K562 (cell line): ENCODE data around the gene SHOC1. TPM values are rescaled to one million over a fixed set of nuclear protein-coding genes. Genes with fewer than 3 reads are reported as not detected.

Experiments
- ATAC-seq: fragments of 200-7000 bp; cut with Tn5 transposase; 3 replicates; pipeline ENCODE4 v1.9.1; 2020; ENCODE audit warnings: moderate library complexity
- BruUV-seq: library from RNA; stranded (reverse); fragments of 400-500 nt; replicated peaks from 2 replicates; lab custom pipeline; 2021; lab: Mats Ljungman, UMichigan
- CTCF ChIA-PET: fragments of 300-600 bp; formaldehyde crosslinking; extraction: SDS; loops from one replicate; lab custom pipeline; 2021; ENCODE audit warnings: low intra/inter-chr PET ratio; lab: Yijun Ruan, JAX
- POLR2A ChIA-PET: fragments of 300-600, 350-650 bp; sonication (Branson Sonifier 250); formaldehyde crosslinking; extraction: SDS; loops from one replicate; lab custom pipeline; 2021; ENCODE audit warnings: antibody characterized with exemption, inconsistent platforms; lab: Yijun Ruan, JAX
- DNase-seq, 4 experiments: peaks; one replicate each; pipeline versions ENCODE4 v3.0.0 to v3.0.0-alpha.2; 2011 to 2018; ENCODE audit warnings: low spot score in 3 of 4, mixed read lengths in 3 of 4; ENCODE audit errors: extremely low read depth in 1 of 4
- FAIRE-seq: peaks from 2 replicates; lab custom pipeline; 2011; peaks lifted over from hg19 to GRCh38; lab: Jason Lieb, UNC
- H2AFZ ChIP-seq: 2 replicates; pipeline ENCODE4 v1.6.0; 2011; ENCODE audit warnings: low read depth, low read length, control low read depth, inconsistent platforms
- H3K27ac ChIP-seq: fragments of 200-600 bp; 3 replicates; pipeline ENCODE4 v1.8.0; 2011; ENCODE audit warnings: low read depth, mild to moderate bottlenecking, control low read depth, inconsistent platforms, low read length, moderate library complexity, mixed read lengths; ENCODE audit errors: extremely low read depth
- H3K27me3 ChIP-seq, 2 experiments: fragments of 300-600 bp in 1 of 2; 2 replicates in 1 of 2; 3 replicates in 1 of 2; pipeline versions ENCODE4 v1.6.0 to v1.8.0; 2011; ENCODE audit warnings: inconsistent platforms in 2 of 2, low read length in 2 of 2, mild to moderate bottlenecking in 1 of 2, mixed read lengths in 1 of 2, moderate library complexity in 1 of 2; ENCODE audit not compliant: control insufficient read depth in 2 of 2, insufficient read depth in 2 of 2
- H3K36me3 ChIP-seq: fragments of 300-600 bp; 3 replicates; pipeline ENCODE4 v1.8.0; 2011; ENCODE audit warnings: mild to moderate bottlenecking, low read length, inconsistent platforms; ENCODE audit not compliant: control insufficient read depth, insufficient read depth
- H3K4me1 ChIP-seq, 2 experiments: fragments of 200-600 bp in 1 of 2; replicated peaks in 1 of 2; 2 replicates in 1 of 2; 3 replicates in 1 of 2; pipeline versions ENCODE4 v1.5.1 to v1.8.0; 2011; ENCODE audit warnings: inconsistent platforms in 2 of 2, low read length in 2 of 2, mild to moderate bottlenecking in 1 of 2, mixed read lengths in 1 of 2, moderate library complexity in 1 of 2; ENCODE audit not compliant: control insufficient read depth in 2 of 2, insufficient read depth in 2 of 2
- H3K4me2 ChIP-seq: 2 replicates; pipeline ENCODE4 v1.6.1; 2011; ENCODE audit warnings: low read length, control low read depth, inconsistent platforms, mixed read lengths; ENCODE audit not compliant: insufficient read depth
- H3K4me3 ChIP-seq: fragments of 200-600 bp; sonication (generic), shearing (Covaris generic); 2 replicates; pipeline ENCODE4 v1.5.1; 2016; ENCODE audit warnings: control low read depth, inconsistent platforms
- H3K79me2 ChIP-seq: fragments of 200-600 bp; 3 replicates; pipeline ENCODE4 v1.8.0; 2011; ENCODE audit warnings: low read length, inconsistent platforms; ENCODE audit not compliant: control insufficient read depth, insufficient read depth
- H3K9ac ChIP-seq, 2 experiments: 2 replicates each; pipeline versions ENCODE4 v1.6.0 to v1.6.1; 2011; ENCODE audit warnings: low read depth in 2 of 2, low read length in 2 of 2, control low read depth in 1 of 2, inconsistent platforms in 1 of 2, mild to moderate bottlenecking in 1 of 2, mixed read lengths in 1 of 2; ENCODE audit not compliant: insufficient read depth in 1 of 2
- H3K9me1 ChIP-seq: one replicate; pipeline ENCODE4 v1.6.0; 2011; ENCODE audit warnings: inconsistent platforms, mild to moderate bottlenecking, low read length, moderate library complexity; ENCODE audit not compliant: control insufficient read depth, insufficient read depth
- H3K9me3 ChIP-seq: replicated peaks from 2 replicates; pipeline ENCODE4 v1.5.1; 2011; ENCODE audit warnings: low read depth, low read length, inconsistent platforms; ENCODE audit not compliant: control insufficient read depth, insufficient read depth
- H4K20me1 ChIP-seq: replicated peaks from 2 replicates; pipeline ENCODE4 v1.6.1; 2011; ENCODE audit warnings: low read length, inconsistent platforms, mixed read lengths; ENCODE audit not compliant: control insufficient read depth, insufficient read depth
- ATF4 ChIP-seq: fragments of 450-650 bp; formaldehyde crosslinking; IDR thresholded peaks from 2 replicates; pipeline ENCODE4 v1.4.0; 2022; ENCODE audit warnings: mild to moderate bottlenecking, moderate library complexity
- BACH1 ChIP-seq: fragments of 200-800 bp; sonication (Bioruptor generic); IDR thresholded peaks from 2 replicates; pipeline ENCODE4 v1.6.1; 2016; ENCODE audit warnings: missing genetic modification characterization, missing compliant biosample characterization
- FOXK1 ChIP-seq: sonication (generic); formaldehyde crosslinking; IDR thresholded peaks from 2 replicates; pipeline ENCODE4 v1.8.0; 2022; ENCODE audit warnings: missing genetic modification reagents, mild to moderate bottlenecking, borderline replicate concordance
- PTTG1 ChIP-seq: fragments of 450-650 bp; IDR thresholded peaks from 2 replicates; pipeline ENCODE4 v1.6.1; 2016; ENCODE audit warnings: low read depth, mild to moderate bottlenecking, missing genetic modification characterization, missing compliant biosample characterization
- ZFP1 ChIP-seq: fragments of 450-650 bp; formaldehyde crosslinking; IDR thresholded peaks from 2 replicates; pipeline ENCODE4 v1.4.0; 2020; ENCODE audit warnings: mild to moderate bottlenecking, mixed read lengths
- WGBS: fragments of 100-300 bp; shearing (Covaris generic); methylation state at CpG from one replicate; pipeline ENCODE4 v1.1.6; 2016; ENCODE audit warnings: low coverage, mixed read lengths; ENCODE audit not compliant: insufficient coverage; ENCODE audit errors: missing lambda C conversion rate; 5-methylcytosine and 5-hydroxymethylcytosine counted together
- in situ Hi-C: fragments of 300-500 bp; cut with MboI; formaldehyde crosslinking; loops from 4 replicates; pipeline ENCODE4 v1.15.0; 2018; ENCODE audit warnings: inconsistent platforms, mixed read lengths
- intact Hi-C: fragments of 100-400 bp; cut with micrococcal nuclease; formaldehyde crosslinking; loops from 2 replicates; pipeline ENCODE4 v1.14.2; 2022
- polyA plus RNA-seq, 8 experiments: library from polyadenylated mRNA; depleted of rRNA in 4 of 8; stranded (reverse) in 5 of 8; unstranded in 3 of 8; fragments of >200 nt; fragmentation: Nextera tagmentation in 2 of 8; fragmentation: Illumina TruSeq in 1 of 8; extraction: Ambion mirVana in 2 of 8; extraction: Trizol in 1 of 8; gene quantifications; 2 replicates each; pipeline versions ENCODE4 v1.2.1 to v1.2.3, GENCODE V29; 2011 to 2014; ENCODE audit warnings: inconsistent platforms in 1 of 8, missing spikeins in 1 of 8
- total RNA-seq, 7 experiments: library from RNA; depleted of rRNA in 6 of 7; stranded (reverse); fragments of >200 nt in 6 of 7; fragmentation: Illumina TruSeq in 2 of 7; extraction: Trizol in 2 of 7; gene quantifications; 2 replicates each; pipeline versions ENCODE4 v1.2.1 to v1.2.3, GENCODE V29; 2011 to 2021; ENCODE audit warnings: low replicate concordance in 1 of 7
- TF ChIP-seq, protein P1 (sequence below): fragments of 250-450 bp; sonication (Bioruptor Pico); IDR thresholded peaks from 2 replicates; pipeline ENCODE4 v1.4.0; 2020
- TF ChIP-seq, protein P2 (sequence below): fragments of 450-650 bp; IDR thresholded peaks from 2 replicates; pipeline ENCODE4 v1.7.0; 2016; ENCODE audit warnings: borderline replicate concordance

The SHOC1 gene
- total and polyA plus RNA-seq, 9 of the 15 experiments (the other 6 are each of a cell fraction or from before 2014, with no cell fraction given), result 0.03 to 0.09 (median 0.04) TPM; not detected in 6

DNA sequence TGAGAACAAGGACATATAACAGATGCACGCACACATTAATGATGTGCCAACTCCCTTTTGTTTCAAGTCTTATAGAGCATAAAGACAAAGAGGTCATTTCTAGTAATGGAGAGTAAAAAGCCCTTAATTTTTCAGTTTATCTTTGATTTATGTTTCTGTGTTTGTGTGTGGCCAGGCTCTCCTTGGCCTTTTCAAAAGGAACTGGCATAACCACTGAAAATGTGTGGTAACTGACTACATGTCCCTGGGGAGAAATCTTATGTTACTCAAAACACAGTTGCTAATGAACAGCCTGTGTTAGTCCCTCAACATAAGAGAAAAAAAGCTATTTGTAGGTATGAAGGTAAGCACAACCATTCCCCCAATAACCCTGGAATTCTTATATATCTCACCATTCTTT is 47.6 kb upstream of the SHOC1 start:
- DNase-seq (no peak), ATAC-seq (no peak), FAIRE-seq (no peak)
- intact Hi-C loops (no loop called here), in situ Hi-C loops (no loop called here)
- 0% methylated on average over 1 of the region's 1 CpG for WGBS
- Histone ChIP-seq H3K9me1 (no peaks in the 10 kb centered on the region), H3K27ac (no peak overlapping the region), H3K4me2 (no peak overlapping the region), H3K36me3 (no peaks in the 10 kb centered on the region), H2AFZ (no peak overlapping the region), H4K20me1 (no peaks in the 10 kb centered on the region), H3K9ac (no peak overlapping the region), H3K27me3 (0 out of 5 replicates have a peak, but pooled peaks cover 2 to 4% of the 10 kb centered on the region in 2 experiments), H3K4me3 (no peak overlapping the region), H3K79me2 (no peaks in the 10 kb centered on the region), H3K9me3 (no peaks in the 10 kb centered on the region), H3K4me1 (0 out of 5 replicates have a peak, but pooled peaks cover 0 to 2% of the 10 kb centered on the region in 2 experiments)
- ChIA-PET POLR2A (no interaction called here), CTCF (no interaction called here)
- BruUV-seq, result no TSS peak
- TF ChIP-seq ZFP1 (no peak), BACH1 (tag) (no peak), FOXK1 (CRISPR knock-in tag) (no peak), ATF4 (no peak), PTTG1 (tag) (no peak)
- TF ChIP-seq, protein P1, sequence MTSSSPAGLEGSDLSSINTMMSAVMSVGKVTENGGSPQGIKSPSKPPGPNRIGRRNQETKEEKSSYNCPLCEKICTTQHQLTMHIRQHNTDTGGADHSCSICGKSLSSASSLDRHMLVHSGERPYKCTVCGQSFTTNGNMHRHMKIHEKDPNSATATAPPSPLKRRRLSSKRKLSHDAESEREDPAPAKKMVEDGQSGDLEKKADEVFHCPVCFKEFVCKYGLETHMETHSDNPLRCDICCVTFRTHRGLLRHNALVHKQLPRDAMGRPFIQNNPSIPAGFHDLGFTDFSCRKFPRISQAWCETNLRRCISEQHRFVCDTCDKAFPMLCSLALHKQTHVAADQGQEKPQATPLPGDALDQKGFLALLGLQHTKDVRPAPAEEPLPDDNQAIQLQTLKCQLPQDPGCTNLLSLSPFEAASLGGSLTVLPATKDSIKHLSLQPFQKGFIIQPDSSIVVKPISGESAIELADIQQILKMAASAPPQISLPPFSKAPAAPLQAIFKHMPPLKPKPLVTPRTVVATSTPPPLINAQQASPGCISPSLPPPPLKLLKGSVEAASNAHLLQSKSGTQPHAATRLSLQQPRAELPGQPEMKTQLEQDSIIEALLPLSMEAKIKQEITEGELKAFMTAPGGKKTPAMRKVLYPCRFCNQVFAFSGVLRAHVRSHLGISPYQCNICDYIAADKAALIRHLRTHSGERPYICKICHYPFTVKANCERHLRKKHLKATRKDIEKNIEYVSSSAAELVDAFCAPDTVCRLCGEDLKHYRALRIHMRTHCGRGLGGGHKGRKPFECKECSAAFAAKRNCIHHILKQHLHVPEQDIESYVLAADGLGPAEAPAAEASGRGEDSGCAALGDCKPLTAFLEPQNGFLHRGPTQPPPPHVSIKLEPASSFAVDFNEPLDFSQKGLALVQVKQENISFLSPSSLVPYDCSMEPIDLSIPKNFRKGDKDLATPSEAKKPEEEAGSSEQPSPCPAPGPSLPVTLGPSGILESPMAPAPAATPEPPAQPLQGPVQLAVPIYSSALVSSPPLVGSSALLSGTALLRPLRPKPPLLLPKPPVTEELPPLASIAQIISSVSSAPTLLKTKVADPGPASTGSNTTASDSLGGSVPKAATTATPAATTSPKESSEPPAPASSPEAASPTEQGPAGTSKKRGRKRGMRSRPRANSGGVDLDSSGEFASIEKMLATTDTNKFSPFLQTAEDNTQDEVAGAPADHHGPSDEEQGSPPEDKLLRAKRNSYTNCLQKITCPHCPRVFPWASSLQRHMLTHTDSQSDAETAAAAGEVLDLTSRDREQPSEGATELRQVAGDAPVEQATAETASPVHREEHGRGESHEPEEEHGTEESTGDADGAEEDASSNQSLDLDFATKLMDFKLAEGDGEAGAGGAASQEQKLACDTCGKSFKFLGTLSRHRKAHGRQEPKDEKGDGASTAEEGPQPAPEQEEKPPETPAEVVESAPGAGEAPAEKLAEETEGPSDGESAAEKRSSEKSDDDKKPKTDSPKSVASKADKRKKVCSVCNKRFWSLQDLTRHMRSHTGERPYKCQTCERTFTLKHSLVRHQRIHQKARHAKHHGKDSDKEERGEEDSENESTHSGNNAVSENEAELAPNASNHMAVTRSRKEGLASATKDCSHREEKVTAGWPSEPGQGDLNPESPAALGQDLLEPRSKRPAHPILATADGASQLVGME (CRISPR knock-in tag), result no peak
- TF ChIP-seq, protein P2, sequence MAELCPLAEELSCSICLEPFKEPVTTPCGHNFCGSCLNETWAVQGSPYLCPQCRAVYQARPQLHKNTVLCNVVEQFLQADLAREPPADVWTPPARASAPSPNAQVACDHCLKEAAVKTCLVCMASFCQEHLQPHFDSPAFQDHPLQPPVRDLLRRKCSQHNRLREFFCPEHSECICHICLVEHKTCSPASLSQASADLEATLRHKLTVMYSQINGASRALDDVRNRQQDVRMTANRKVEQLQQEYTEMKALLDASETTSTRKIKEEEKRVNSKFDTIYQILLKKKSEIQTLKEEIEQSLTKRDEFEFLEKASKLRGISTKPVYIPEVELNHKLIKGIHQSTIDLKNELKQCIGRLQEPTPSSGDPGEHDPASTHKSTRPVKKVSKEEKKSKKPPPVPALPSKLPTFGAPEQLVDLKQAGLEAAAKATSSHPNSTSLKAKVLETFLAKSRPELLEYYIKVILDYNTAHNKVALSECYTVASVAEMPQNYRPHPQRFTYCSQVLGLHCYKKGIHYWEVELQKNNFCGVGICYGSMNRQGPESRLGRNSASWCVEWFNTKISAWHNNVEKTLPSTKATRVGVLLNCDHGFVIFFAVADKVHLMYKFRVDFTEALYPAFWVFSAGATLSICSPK, result no peak
- TF ChIP-seq, all 486 proteins: peak for 0
